Measurements from ENCODE around the gene RPIA.

RPIA gene

GRCh38 chr2:88687384-88687783 is 4.1 kb upstream of the RPIA start:
- DNase-seq = no peak

- no peak for DNase-seq
Observed at GRCh38 chr2:88690591-88691338, 708 bp upstream of the RPIA start.

DNA sequence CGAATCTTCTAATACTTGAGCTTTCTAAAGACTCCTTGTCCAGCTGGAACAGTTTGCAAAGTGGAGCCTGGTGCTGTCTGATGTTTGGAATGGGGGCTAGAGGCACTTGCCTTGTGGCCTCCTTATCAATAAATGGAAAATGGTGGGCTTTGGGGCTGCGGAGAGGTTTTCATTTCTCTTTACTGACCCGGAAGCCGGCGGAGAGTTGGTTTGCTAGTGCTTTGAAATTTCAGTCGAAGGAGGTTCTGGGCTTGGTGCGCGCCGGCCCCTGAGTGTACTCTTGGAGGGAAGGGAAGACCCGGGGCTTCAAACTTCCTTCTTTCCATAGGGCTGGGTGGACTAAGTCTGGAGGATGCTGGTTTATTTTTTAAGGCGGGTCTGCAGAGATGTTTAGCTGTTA is 714 bp downstream of the RPIA start:
- DNase-seq = no peak

DNA sequence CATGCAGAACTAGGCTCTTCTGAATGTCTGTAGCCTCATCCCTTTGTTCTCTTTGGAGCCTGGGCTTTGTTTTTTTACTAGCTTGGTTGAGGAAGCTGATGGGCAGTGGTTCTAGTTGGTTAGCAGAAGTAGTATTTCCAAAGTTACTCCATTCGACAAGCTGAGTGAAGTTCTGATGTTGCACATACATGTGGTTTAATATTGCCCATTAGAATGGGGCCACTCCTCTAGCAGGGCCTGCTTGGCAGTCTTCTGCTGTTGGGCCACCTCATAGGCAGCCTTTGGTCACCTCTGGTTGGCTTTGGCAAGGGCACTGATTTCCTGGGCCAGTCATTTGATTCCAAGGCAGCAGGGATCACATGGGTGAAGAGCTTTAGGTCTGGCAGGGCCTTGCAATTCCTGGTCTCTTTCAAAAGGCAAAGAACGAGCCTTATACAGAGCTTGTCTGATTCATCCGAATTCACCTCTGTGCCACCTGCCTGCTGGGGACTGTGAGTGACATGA is 2.5 kb downstream of the RPIA start:
- DNase-seq = no peak

GRCh38 chr2:88696611-88697010 is 5.1 kb downstream of the RPIA start:
- DNase-seq = no peak

- no peak for DNase-seq
Observed at GRCh38 chr2:88697370-88698026, 6.0 kb downstream of the RPIA start.

DNA sequence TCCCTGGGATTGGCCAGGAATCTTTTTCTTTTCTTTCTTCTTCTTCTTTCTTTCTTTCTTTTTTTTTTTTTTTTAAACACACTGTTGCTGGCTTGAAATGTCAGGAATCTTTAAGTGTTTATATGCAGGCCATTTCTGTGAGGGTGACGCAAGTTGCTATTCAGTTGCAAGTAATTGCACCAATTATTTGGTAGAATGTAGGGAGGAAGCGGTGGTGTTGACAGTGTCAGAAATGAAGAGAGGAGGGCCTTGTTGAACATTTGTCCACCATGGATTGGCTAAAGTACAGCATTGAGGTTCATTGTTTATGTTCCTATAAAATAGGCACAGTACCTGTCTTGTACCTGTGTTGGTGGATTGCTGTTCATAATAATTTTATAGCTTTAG is 6.5 kb downstream of the RPIA start:
- DNase-seq = no peak

DNA sequence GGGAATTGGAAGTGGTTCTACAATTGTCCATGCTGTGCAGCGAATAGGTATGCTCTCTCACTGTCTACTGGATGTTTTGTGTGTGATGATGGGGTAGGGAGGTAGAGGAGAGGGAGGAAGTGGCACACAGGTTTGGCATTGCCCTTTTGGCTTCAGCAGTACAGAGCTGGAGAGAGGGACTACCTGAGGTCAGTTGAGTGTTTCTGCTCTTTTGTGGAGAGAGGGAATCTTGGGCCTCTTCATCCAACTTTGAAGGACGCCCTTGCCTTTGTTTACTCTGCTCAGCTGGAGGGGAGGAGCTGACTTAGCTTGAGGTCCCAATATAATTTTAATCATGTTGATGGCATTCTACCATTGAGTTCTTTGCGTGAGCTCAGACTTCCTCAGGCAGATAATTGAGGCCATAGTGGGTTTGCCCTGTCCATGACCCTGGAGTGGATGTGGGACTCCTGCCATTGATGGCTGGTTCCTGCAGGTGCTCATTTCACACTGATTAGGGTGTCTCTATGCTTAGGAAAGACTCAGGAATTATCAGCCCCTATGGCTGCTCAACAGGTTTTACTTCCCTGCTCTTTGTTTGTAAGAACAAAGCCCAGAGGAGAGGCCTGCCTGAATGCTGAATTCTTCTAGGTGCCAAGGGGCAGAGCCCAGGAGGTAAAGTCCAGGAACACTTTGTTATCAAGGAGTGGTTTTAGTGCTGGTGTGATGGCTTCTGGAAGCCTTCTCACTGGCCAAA is 7.2 kb downstream of the RPIA start:
- DNase-seq = no peak

GRCh38 chr2:88707003-88707402 is 15.5 kb downstream of the RPIA start:
- no peak for DNase-seq

- no peak for DNase-seq
Observed at GRCh38 chr2:88709181-88709631, 17.7 kb downstream of the RPIA start.

- no peak for DNase-seq
Observed at GRCh38 chr2:88711289-88711688, 19.8 kb downstream of the RPIA start.

DNA sequence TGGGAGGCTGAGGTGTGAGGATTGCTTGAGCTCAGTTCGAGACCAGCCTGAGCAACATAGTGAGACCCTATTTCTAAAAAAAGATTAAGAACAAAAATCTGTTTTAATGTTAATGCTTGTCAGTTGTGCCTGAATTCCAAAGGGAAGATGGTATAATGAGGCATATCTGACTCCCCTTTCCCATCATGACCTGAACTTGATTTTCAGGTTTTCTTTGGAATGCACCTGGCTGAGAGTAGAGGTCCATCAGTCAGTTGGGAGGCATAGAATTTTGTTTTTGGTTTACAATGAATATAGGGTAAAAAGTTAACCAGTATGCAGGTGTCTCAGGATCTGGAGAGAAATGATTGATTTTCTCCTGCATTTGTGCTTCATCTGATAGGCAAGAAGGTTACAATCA is 20.4 kb downstream of the RPIA start:
- no peak for DNase-seq

DNA sequence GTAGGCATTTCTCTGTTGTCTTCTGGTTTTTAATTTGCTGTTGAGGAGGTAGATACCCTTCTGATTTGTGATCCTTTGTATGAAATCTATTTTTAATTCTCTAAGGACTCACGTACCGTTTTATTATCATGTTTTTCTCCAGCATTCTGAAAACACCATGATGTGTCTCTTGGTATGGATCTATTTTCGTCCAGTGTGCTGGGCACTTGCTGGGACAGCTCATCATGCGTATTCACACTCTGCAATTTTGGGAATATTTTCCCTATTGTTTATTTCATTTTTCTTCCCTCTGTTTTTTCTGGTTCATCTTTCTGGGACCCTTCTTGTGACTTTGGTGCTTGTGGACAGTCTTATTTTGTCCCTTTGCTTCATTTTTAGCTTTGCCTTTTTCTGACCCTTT is 21.9 kb downstream of the RPIA start:
- DNase-seq = no peak

DNA sequence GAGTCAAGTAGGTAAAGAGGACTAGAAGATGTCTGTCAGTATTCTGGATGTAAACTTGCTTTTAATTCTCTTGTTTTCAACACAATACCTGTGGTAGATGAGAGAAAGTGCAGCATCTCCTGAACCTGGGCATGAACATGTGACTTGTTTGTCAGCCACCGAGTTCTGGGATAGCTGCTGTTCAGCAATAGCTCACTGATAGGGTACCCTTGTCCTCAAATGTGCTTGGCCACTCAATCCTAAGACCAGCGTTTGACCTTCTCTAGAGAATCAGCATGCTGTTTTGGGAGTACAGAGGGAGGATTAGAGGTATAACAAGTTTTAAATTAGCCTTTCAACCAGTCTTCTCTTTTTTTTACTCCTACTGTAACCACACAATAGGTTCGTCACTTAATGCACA is 23.2 kb downstream of the RPIA start:
- DNase-seq = no peak

DNA sequence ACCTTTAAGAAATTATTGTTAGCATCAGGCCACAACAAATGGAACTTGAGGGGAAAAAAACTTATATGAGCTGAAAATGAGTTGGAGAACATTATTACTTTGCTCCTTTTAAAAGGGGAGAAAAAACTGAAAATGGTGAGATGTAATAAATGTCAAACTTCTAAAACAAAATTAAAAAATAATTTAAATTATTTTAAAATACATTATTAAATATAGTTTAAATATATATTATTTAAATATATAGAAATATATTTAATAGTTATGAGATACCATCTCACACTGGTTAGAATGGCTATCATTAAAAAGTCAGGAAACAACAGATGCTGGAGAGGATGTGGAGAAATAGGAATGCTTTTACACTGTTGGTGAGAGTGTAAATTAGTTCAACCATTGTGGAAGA is 28.9 kb downstream of the RPIA start:
- DNase-seq = no peak

DNA sequence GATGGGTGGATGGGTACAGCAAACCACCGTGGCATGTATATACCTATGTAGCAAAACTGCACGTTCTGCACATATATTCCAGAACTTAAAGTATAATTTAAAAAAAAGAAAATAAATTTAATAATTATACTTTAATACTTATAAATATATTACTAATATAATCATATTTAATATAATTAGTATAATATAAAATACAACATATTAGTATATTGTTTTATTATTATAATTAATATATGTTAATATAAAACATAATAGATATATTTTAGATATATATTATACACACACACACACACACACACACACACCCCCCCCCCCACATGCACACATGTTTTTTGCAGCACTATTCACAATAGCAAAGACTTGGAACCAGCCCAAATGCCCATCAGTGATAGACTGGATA is 29.8 kb downstream of the RPIA start:
- DNase-seq = no peak

DNA sequence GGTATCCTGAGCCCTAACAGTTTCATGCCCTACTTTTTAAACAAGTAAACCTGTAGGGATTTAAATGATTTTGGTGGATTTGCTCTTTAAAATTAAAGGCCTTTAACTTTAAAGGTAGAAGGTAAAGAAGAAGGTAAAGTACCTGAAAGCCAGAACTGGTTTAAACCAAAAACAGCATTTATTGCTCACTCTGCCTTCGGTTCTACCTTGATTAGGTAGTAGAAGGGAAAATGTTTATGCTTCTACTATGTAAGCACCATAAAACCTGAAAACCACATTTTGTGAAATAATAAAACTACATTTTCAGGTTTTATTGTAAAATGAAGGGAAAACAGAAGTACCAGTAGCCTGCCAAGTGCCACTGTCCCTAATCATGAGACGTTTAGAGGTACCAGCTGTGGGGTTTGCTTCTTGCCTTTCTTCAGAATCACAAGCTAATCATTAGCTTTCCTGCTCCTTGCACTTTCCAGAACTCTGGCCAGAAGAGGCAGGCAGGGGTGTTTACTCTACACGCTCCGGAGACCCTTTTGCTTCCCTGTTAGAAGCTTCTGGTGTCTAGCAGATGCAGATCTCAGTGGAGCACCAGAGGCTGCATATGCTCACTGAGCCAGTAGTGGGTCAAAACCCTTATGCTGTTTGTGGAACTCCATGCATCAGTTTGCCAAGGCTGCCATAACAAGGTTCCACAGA is 33.3 kb downstream of the RPIA start:
- DNase-seq = no peak

DNA sequence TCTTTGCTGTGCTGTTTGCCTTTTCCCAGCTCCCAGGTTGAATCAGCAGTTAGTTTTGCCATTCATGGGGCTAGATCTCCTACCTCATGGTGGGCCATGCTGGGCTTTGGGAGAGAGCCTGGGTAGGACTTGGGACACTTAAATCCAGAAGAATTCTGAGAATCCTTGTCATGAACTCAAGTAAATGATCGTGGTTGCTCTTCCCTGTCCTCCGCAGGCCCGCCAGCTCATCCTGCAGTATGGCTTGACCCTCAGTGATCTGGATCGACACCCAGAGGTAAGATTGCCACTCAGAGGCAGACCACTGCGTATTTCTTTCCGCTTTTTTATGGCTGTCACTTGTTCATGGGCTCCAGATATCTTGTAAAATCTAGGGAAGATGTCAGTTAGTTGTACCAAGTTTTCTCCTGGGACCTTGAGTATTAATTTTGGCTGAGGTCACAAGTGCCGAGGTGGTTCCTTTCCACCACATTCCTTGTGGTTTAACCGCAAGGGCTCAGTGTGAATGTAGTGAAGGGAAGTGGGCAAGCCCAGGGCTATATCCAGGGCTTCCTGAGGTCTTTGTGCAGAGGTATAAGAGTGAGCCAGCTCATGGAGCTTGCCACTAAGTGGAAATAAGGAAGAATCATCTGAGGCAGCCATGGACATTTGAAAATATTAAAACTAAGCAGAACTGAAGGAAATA is 37.7 kb downstream of the RPIA start:
- DNase-seq = no peak

DNA sequence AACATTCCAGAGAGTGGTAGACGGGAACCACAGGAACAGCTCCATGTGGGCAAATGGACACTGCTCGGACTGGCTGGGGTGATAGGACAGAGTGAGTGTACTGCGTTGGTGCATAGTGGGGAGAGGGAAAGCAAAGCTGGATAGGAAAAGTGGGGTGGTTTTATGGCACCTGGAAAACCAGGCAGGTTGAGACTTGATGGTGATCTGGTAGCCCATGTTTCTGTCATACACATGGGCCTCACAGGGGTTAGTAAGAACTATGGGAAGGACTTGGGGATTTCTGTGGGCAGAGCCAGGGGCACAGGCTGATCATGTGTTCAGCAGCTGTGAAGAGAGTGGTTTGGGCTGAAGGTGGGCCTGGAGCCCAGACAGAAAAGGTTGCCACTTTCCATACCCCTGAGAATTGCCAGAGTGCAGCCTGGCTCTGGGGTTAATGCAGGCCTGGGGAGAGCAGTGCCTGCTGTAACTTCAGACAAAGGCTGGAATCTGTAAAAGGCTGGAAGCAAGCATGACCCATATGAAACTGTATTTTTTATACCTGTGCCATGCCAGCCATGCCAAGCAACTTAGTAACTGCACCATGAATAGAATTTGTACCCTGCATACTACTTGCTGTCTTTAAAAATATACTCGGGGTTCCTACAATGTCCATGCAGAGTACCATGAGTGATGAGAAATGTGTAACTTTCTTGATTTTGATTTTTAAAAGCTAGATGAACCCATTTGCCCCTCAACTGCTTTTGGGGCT is 41.9 kb downstream of the RPIA start:
- no peak for DNase-seq

- DNase-seq = no peak
Observed at GRCh38 chr2:88735133-88735532, 43.7 kb downstream of the RPIA start.

DNA sequence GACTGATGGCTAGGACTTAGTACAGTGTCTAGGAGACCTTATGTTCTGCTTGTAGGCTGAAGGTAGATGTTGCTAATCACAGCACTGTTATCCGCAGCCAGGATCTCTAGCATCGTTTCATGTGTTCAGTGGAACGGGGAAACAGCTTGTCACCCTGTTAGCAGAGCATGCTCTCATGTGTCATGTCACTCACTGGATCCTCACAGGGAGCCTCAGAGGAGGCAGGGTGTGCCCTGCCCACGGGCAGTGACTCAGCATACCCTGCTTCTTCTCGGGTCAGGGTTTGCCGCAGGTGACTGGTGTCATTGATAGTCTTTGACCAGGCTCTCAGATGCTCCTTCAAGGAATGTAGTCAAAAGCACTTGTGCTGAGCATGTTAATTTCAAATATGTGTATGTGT is 44.4 kb downstream of the RPIA start:
- DNase-seq = no peak

- no peak for DNase-seq
Observed at GRCh38 chr2:88736437-88736836, 45.0 kb downstream of the RPIA start.
